ENCODE data around the gene CTSE.

GRCh38 chr1:206012086-206012859 lies 11.4 kb downstream of the CTSE start:
- TF ChIP-seq, protein P1, sequence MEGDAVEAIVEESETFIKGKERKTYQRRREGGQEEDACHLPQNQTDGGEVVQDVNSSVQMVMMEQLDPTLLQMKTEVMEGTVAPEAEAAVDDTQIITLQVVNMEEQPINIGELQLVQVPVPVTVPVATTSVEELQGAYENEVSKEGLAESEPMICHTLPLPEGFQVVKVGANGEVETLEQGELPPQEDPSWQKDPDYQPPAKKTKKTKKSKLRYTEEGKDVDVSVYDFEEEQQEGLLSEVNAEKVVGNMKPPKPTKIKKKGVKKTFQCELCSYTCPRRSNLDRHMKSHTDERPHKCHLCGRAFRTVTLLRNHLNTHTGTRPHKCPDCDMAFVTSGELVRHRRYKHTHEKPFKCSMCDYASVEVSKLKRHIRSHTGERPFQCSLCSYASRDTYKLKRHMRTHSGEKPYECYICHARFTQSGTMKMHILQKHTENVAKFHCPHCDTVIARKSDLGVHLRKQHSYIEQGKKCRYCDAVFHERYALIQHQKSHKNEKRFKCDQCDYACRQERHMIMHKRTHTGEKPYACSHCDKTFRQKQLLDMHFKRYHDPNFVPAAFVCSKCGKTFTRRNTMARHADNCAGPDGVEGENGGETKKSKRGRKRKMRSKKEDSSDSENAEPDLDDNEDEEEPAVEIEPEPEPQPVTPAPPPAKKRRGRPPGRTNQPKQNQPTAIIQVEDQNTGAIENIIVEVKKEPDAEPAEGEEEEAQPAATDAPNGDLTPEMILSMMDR (conservative IDR thresholded peaks at IDR 0.05; ENCODE audit: low read depth in 2 of 2), result no peak
- TF ChIP-seq EZH2 (IDR thresholded peaks at IDR 0.05; ENCODE audit: low read depth, unreplicated experiment) (no peak), ZNF331 (CRISPR knock-in tag; IDR thresholded peaks at IDR 0.05; ENCODE audit: low read depth) (no peak)
